ENCODE measurements around the gene PSAP. TPM values are rescaled to one million over a fixed set of nuclear protein-coding genes. Genes with fewer than 3 reads are reported as not detected.
A peak's percentile ranks its signal among the peaks of the same experiment; 100 is the strongest.
"Not testable (repeated sequence)": the region's sequence is repeated elsewhere in the genome, so short reads cannot be mapped to it uniquely, and the experiment has no call there.

The PSAP gene
- total RNA-seq, 2 experiments from 2014 or later: 191 to 206 TPM

- Mint-ChIP-seq H3K36me3 (ENCODE audit: low read depth) (no peaks in the 10 kb centered on the region), H3K9me3 (no peaks in the 10 kb centered on the region), H3K4me3 (no peak overlapping the region), H3K27ac (no peak overlapping the region), H3K4me1 (ENCODE audit: low read depth) (peaks cover 31% of the 10 kb centered on the region), H3K27me3 (no peaks in the 10 kb centered on the region)
- peaks cover 18% of the 10 kb centered on the region for H3K4me1 ChIP-seq (ENCODE audit: insufficient read depth, low read length)
- CTCF ChIA-PET: no interaction called here
- H3K4me3 ChIP-seq (ENCODE audit: low read length): no peak overlapping the region
- H3K27me3 ChIP-seq (ENCODE audit: control insufficient read depth in 1 of 2, insufficient read depth in 2 of 2, low read length in 2 of 2): no peaks in the 10 kb centered on the region
- H3K9me3 ChIP-seq (ENCODE audit: control insufficient read depth in 1 of 2, insufficient read depth in 1 of 2, low read length in 2 of 2): peaks cover 0 to 6% of the 10 kb centered on the region in 2 experiments
- no peak overlapping the region for H3K27ac ChIP-seq (ENCODE audit: low read depth in 1 of 2, low read length in 2 of 2)
- DNase-seq: peak in 2 of 14 experiments; percentile 37 to 51
- intact Hi-C loops (cut with DNase I, micrococcal nuclease): no loop called here
- H3K36me3 ChIP-seq (ENCODE audit: insufficient read depth, low read length): no peaks in the 10 kb centered on the region
- no peak for TF ChIP-seq CTCF (IDR thresholded peaks at IDR 0.05)
- no peak for ATAC-seq (ENCODE audit: poor library complexity)
- POLR2A ChIA-PET: interaction anchor here (1.1 kb wide), 1 partner anchor 16 kb away, joined by 4 read pairs; no protein-coding TSS in a partner anchor
Observed at GRCh38 chr10:71880425-71881306, 29.6 kb upstream of the PSAP start.

DNA sequence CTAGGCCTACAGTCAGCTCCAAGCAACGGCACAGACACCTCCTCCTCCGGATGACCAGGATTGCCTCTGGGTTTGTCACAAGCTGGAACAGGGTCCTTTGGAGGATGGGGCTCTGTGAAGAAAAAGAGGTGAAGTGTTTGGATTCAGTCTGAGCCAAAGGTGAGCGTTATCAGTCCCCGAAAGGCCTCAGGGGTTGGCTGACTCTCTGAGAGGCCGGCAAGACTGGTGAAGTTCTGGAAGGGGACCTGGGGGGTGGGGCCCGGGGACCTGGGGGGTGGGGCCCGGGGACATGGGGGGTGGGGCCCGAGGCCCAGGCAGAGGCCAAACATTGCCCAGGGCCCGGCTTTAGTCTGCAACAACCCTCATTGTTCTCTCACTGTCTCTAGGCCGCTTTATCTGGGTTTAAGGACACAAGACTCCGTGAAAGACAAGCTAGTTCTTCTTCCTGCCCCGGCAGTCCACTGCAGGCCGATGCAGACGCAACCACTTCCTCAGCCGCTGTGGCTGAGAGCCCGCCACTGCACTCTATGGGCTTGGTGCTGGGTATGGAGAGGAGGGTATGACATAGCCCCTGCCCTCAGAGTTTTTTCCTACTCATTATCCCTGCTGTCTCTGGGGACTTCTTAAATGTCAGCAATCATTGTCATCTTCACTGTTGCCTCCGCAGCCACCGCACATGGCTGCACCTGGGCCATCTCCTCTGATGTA, 27.4 kb upstream of the PSAP start:
- Mint-ChIP-seq H3K36me3 (ENCODE audit: low read depth) (no peaks in the 10 kb centered on the region), H3K27me3 (no peaks in the 10 kb centered on the region), H3K9me3 (no peaks in the 10 kb centered on the region), H3K4me1 (ENCODE audit: low read depth) (peaks cover 24% of the 10 kb centered on the region), H3K27ac (no peak overlapping the region), H3K4me3 (peak overlapping the region; percentile 71)
- Histone ChIP-seq H3K36me3 (ENCODE audit: insufficient read depth, low read length) (no peaks in the 10 kb centered on the region), H3K4me1 (ENCODE audit: insufficient read depth, low read length) (peaks cover 14% of the 10 kb centered on the region), H3K4me3 (ENCODE audit: low read length) (no peak overlapping the region), H3K27ac (ENCODE audit: low read depth in 1 of 2, low read length in 2 of 2) (no peak overlapping the region), H3K27me3 (ENCODE audit: control insufficient read depth in 1 of 2, insufficient read depth in 2 of 2, low read length in 2 of 2) (no peaks in the 10 kb centered on the region), H3K9me3 (ENCODE audit: control insufficient read depth in 1 of 2, insufficient read depth in 1 of 2, low read length in 2 of 2) (peaks cover 0 to 6% of the 10 kb centered on the region in 2 experiments)
- DNase-seq (peak in 7 of 14 experiments; percentile 6 to 46 (median 24)), ATAC-seq (ENCODE audit: poor library complexity) (peak; percentile 65)
- CTCF ChIA-PET: no interaction called here
- intact Hi-C loops (cut with DNase I, micrococcal nuclease): no loop called here
- POLR2A ChIA-PET: interaction anchor here (0.5 to 1.6 kb wide), 5 partner anchors 11 to 41 kb away, joined by 3 to 7 read pairs (median 3); partner anchors contain the start of gene PSAP
- no peak for TF ChIP-seq CTCF (IDR thresholded peaks at IDR 0.05)

DNA sequence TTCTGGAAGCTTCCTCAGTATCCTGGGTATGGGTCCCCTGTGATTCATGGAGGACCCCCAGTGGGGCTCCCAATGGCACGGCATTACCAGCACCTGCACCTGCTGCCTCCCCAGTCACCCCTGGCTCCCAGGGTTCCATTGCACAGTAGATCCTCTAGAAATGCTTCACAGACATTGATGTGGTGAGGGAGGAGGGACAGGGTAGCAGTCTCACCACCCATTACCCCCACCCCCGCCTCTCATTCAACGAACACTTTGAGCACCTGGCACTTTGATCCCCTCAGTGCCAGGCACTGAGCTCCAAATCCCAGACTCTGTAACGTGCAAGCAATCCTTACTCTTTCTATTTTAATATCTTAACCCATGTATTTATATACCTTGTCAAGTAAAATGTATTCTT, 26.8 kb upstream of the PSAP start:
- POLR2A ChIA-PET: interaction anchor here (1.0 to 1.6 kb wide), 2 partner anchors 19 to 27 kb away, joined by 3 to 7 read pairs; partner anchors contain the start of gene PSAP
- Histone ChIP-seq H3K27me3 (ENCODE audit: control insufficient read depth in 1 of 2, insufficient read depth in 2 of 2, low read length in 2 of 2) (no peaks in the 10 kb centered on the region), H3K9me3 (ENCODE audit: control insufficient read depth in 1 of 2, insufficient read depth in 1 of 2, low read length in 2 of 2) (peaks cover 0 to 6% of the 10 kb centered on the region in 2 experiments), H3K36me3 (ENCODE audit: insufficient read depth, low read length) (no peaks in the 10 kb centered on the region), H3K27ac (ENCODE audit: low read depth in 1 of 2, low read length in 2 of 2) (no peak overlapping the region), H3K4me1 (ENCODE audit: insufficient read depth, low read length) (peaks cover 12% of the 10 kb centered on the region), H3K4me3 (ENCODE audit: low read length) (no peak overlapping the region)
- Mint-ChIP-seq H3K4me1 (ENCODE audit: low read depth) (peaks cover 18% of the 10 kb centered on the region), H3K27me3 (no peaks in the 10 kb centered on the region), H3K36me3 (ENCODE audit: low read depth) (no peaks in the 10 kb centered on the region), H3K9me3 (no peaks in the 10 kb centered on the region), H3K27ac (no peak overlapping the region), H3K4me3 (no peak overlapping the region)
- intact Hi-C loops (cut with DNase I, micrococcal nuclease): no loop called here
- peak; percentile 41 for ATAC-seq (ENCODE audit: poor library complexity)
- CTCF ChIA-PET: no interaction called here
- TF ChIP-seq CTCF (IDR thresholded peaks at IDR 0.05): no peak
- DNase-seq: peak in 1 of 14 experiments; percentile 8

- peaks cover 12% of the 10 kb centered on the region for H3K4me1 ChIP-seq (ENCODE audit: insufficient read depth, low read length)
- H3K4me3 ChIP-seq (ENCODE audit: low read length); H3K36me3 Mint-ChIP-seq (ENCODE audit: low read depth); DNase-seq; POLR2A ChIA-PET; ATAC-seq (ENCODE audit: poor library complexity); H3K9me3 ChIP-seq (ENCODE audit: control insufficient read depth in 1 of 2, insufficient read depth in 1 of 2, low read length in 2 of 2); H3K27me3 Mint-ChIP-seq; H3K36me3 ChIP-seq (ENCODE audit: insufficient read depth, low read length); H3K27ac ChIP-seq (ENCODE audit: low read depth in 1 of 2, low read length in 2 of 2); CTCF ChIA-PET; H3K27ac Mint-ChIP-seq; intact Hi-C loops (cut with DNase I, micrococcal nuclease); H3K27me3 ChIP-seq (ENCODE audit: control insufficient read depth in 1 of 2, insufficient read depth in 2 of 2, low read length in 2 of 2); H3K9me3 Mint-ChIP-seq; H3K4me3 Mint-ChIP-seq: not testable (repeated sequence)
- H3K4me1 Mint-ChIP-seq (ENCODE audit: low read depth): peaks cover 15% of the 10 kb centered on the region
Observed at GRCh38 chr10:71874680-71875354, 23.8 kb upstream of the PSAP start.

Measured in CD4-positive, alpha-beta T cell (primary cell).